ENCODE measurements around the gene SPOCK2. TPM values are rescaled to one million over a fixed set of nuclear protein-coding genes. Genes with fewer than 3 reads are reported as not detected.

The SPOCK2 gene
- total RNA-seq, 1 donor from 2014 or later = 108 TPM

DNA sequence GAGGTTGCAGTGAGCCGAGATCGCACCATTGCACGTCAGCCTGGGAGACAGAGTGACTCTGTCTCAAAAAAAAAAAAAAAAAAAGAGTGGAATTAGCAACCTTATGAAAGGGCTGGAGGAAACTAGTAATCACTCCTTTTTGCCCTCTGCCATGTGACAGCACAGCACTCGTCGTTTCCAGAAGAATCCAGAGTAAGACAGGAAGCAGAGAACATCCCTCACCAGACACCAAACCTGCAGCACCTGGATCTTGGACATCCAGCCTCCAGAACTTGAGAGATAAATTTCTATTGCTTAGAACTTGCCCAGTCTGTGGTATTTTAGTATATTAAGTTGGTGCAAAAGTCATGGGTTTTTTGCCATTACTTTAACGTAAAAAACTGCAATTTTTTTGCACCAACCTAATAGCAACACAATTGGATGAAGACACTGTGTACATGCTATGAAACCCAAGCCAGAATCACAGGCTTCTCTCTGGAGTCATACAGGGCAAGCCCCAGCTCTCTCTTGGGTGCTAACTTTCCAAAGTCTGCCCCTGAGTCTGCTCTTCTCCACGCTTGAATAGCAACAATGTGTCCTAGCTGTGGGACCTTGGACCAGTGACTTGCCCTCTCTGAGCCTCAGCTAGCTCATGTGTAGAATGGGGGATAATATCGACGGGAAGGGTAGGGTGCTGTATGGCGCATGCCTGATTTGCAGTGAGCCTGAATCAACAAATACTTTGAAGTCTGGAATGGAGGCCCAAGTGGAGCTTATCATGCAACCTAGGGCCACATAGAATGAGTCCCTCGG lies 69.1 kb downstream of the SPOCK2 start:
- TF ChIP-seq CTCF (IDR thresholded peaks at IDR 0.05) = no peak
- H3K36me3 ChIP-seq = no peaks in the 10 kb centered on the region
- no peak for DNase-seq
- H3K4me3 ChIP-seq = no peak overlapping the region
- H3K27me3 ChIP-seq (ENCODE audit: low read depth) = no peaks in the 10 kb centered on the region
- peaks cover 31% of the 10 kb centered on the region for H3K4me1 ChIP-seq
- H3K9me3 ChIP-seq = no peaks in the 10 kb centered on the region
- no peak for ATAC-seq
- no peak overlapping the region for H3K27ac ChIP-seq
- intact Hi-C loops (cut with DNase I) = no loop called here

GRCh38 chr10:72016608-72017300 lies 71.6 kb downstream of the SPOCK2 start:
- H3K36me3 ChIP-seq = no peaks in the 10 kb centered on the region
- no peaks in the 10 kb centered on the region for H3K9me3 ChIP-seq
- intact Hi-C loops (cut with DNase I) = no loop called here
- ATAC-seq = no peak
- DNase-seq = no peak
- H3K27ac ChIP-seq = no peak overlapping the region
- no peak overlapping the region for H3K4me3 ChIP-seq
- peaks cover 27% of the 10 kb centered on the region for H3K4me1 ChIP-seq
- TF ChIP-seq CTCF (IDR thresholded peaks at IDR 0.05) = no peak
- no peaks in the 10 kb centered on the region for H3K27me3 ChIP-seq (ENCODE audit: low read depth)

DNA sequence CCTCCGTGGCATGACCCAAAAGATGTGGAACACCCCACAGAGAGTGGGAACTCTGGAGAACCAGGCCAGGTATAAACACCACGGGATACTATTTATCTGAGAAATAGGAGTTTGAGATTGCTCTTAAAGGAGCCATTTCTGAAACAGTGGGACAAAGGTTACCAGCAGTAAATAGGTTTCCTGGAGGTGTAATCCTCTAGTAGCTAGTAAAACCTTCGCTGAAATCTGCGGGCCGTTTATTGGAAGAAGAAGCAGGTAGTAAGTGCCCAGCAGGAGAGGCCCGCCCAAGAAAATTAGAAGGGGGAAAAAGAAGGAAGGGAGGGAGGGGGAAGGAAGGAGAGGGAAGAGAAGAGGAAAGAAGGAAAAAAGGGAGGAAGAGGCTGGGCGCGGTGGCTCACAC lies 72.5 kb downstream of the SPOCK2 start:
- Histone ChIP-seq H3K27ac (no peak overlapping the region), H3K9me3 (no peaks in the 10 kb centered on the region), H3K4me1 (peaks cover 26% of the 10 kb centered on the region), H3K36me3 (no peaks in the 10 kb centered on the region), H3K4me3 (no peak overlapping the region), H3K27me3 (ENCODE audit: low read depth) (no peaks in the 10 kb centered on the region)
- ATAC-seq = no peak
- no peak for DNase-seq
- intact Hi-C loops (cut with DNase I) = no loop called here
- TF ChIP-seq CTCF (IDR thresholded peaks at IDR 0.05) = no peak

- H3K4me3 ChIP-seq = no peak overlapping the region
- H3K27ac ChIP-seq = no peak overlapping the region
- no peaks in the 10 kb centered on the region for H3K36me3 ChIP-seq
- DNase-seq (no peak), ATAC-seq (no peak)
- no peaks in the 10 kb centered on the region for H3K27me3 ChIP-seq (ENCODE audit: low read depth)
- H3K4me1 ChIP-seq = peaks cover 33% of the 10 kb centered on the region
- TF ChIP-seq CTCF (IDR thresholded peaks at IDR 0.05) = no peak
- intact Hi-C loops (cut with DNase I) = no loop called here
- H3K9me3 ChIP-seq = no peaks in the 10 kb centered on the region
These were observed 73.4 kb downstream of the SPOCK2 start for GRCh38 chr10:72014785-72015480.

- no peak for TF ChIP-seq CTCF (IDR thresholded peaks at IDR 0.05)
- H3K4me3 ChIP-seq = no peak overlapping the region
- no peak for DNase-seq
- peaks cover 39% of the 10 kb centered on the region for H3K4me1 ChIP-seq
- H3K27ac ChIP-seq = no peak overlapping the region
- ATAC-seq = no peak
- H3K9me3 ChIP-seq = no peaks in the 10 kb centered on the region
- intact Hi-C loops (cut with DNase I) = no loop called here
- no peaks in the 10 kb centered on the region for H3K27me3 ChIP-seq (ENCODE audit: low read depth)
- H3K36me3 ChIP-seq = no peaks in the 10 kb centered on the region
These were observed 74.2 kb downstream of the SPOCK2 start for GRCh38 chr10:72014197-72014596.

All from lower lobe of right lung (tissue), 2 donors.